Esophagus mucosa (tissue), 1 donor: ENCODE measurements around the gene FAM156A. TPM values are rescaled to one million over a fixed set of nuclear protein-coding genes. Genes with fewer than 3 reads are reported as not detected.

Experiments used
- total RNA-seq: library from RNA; stranded (reverse); gene quantifications from one replicate; pipeline ENCODE4 v1.2.4, GENCODE V29; 2023
- donor health status: DM: yes; HTN: yes; CAD: no.

FAM156A gene
- total RNA-seq, 1 donor from 2014 or later, result 6.8 TPM

Other genes with a start within 250 kb of the FAM156A start
- not detected for gene SSX2B, start 207.3 kb downstream of the FAM156A start, total RNA-seq
- not detected for gene SPANXN5, start 161.1 kb downstream of the FAM156A start, total RNA-seq
- not detected for gene XAGE5, start 147.2 kb downstream of the FAM156A start, total RNA-seq
- gene XAGE3, start 90.4 kb downstream of the FAM156A start, total RNA-seq, result not detected
- 5.7 TPM for gene FAM156B, start 61.2 kb downstream of the FAM156A start, total RNA-seq
- 0.08 TPM for gene GPR173, start 90.3 kb upstream of the FAM156A start, total RNA-seq
- gene TSPYL2, start 123.8 kb upstream of the FAM156A start, total RNA-seq, result 2.5 TPM
- 6.6 TPM for gene KANTR, start 135.6 kb upstream of the FAM156A start, total RNA-seq